GM18508 (cell line): ENCODE results near the gene MPRIP.
"Not testable (repeated sequence)": the region's sequence is repeated elsewhere in the genome, so short reads cannot be mapped to it uniquely, and the experiment has no call there.

Source experiments
- ATAC-seq: cut with Tn5 transposase; IDR thresholded peaks from one replicate; pipeline ENCODE4 v1.9.1; 2021; ENCODE audit warnings: moderate number of reproducible peaks; ENCODE audit not compliant: insufficient read depth, unreplicated experiment

MPRIP gene

GRCh38 chr17:17172990-17173389 is 130.7 kb downstream of the MPRIP start:
- ATAC-seq, result no peak

- no peak for ATAC-seq
Measured at GRCh38 chr17:17173921-17174320, 131.7 kb downstream of the MPRIP start.

- no peak for ATAC-seq
Measured at GRCh38 chr17:17175340-17175739, 133.1 kb downstream of the MPRIP start.

GRCh38 chr17:17175917-17176316 is 133.7 kb downstream of the MPRIP start:
- ATAC-seq, result no peak

- ATAC-seq, result no peak
Measured at GRCh38 chr17:17176341-17176740, 134.1 kb downstream of the MPRIP start.

GRCh38 chr17:17177176-17177575 is 134.9 kb downstream of the MPRIP start:
- no peak for ATAC-seq

GRCh38 chr17:17179371-17179827 is 137.1 kb downstream of the MPRIP start:
- ATAC-seq, result no peak

- no peak for ATAC-seq
Measured at GRCh38 chr17:17180141-17180603, 137.9 kb downstream of the MPRIP start.

- ATAC-seq, result no peak
Measured at GRCh38 chr17:17180741-17181525, 138.7 kb downstream of the MPRIP start.

GRCh38 chr17:17181666-17182597 is 139.7 kb downstream of the MPRIP start:
- ATAC-seq, result no peak

- ATAC-seq, result no peak
Measured at GRCh38 chr17:17182598-17183136, 140.4 kb downstream of the MPRIP start.

GRCh38 chr17:17183744-17184143 is 141.5 kb downstream of the MPRIP start:
- ATAC-seq, result no peak

GRCh38 chr17:17184985-17185757 is 142.9 kb downstream of the MPRIP start:
- not testable (repeated sequence) for ATAC-seq

- no peak for ATAC-seq
Measured at GRCh38 chr17:17186051-17186450, 143.8 kb downstream of the MPRIP start.

- ATAC-seq, result no peak
Measured at GRCh38 chr17:17186551-17187505, 144.6 kb downstream of the MPRIP start.

GRCh38 chr17:17188586-17188985 is 146.3 kb downstream of the MPRIP start:
- ATAC-seq, result no peak

- ATAC-seq, result no peak
Measured at GRCh38 chr17:17189559-17189958, 147.3 kb downstream of the MPRIP start.

GRCh38 chr17:17190188-17190587 is 147.9 kb downstream of the MPRIP start:
- no peak for ATAC-seq

GRCh38 chr17:17191346-17191792 is 149.1 kb downstream of the MPRIP start:
- ATAC-seq, result no peak
